Astrocyte of the spinal cord (primary cell): Measurements from ENCODE around the gene GRIFIN.

Experiments used
- DNase-seq: peaks from one replicate; pipeline ENCODE4 v3.0.0; 2011; ENCODE audit warnings: low read depth, low spot score
- H3K4me3 ChIP-seq: 2 replicates; pipeline ENCODE4 v1.5.1; 2011; ENCODE audit warnings: low read depth, mild to moderate bottlenecking, low read length, moderate library complexity
- CTCF ChIP-seq: IDR thresholded peaks from 2 replicates; pipeline ENCODE4 v1.5.1; 2012; ENCODE audit warnings: low read depth, mild to moderate bottlenecking, low read length, inconsistent platforms
- in situ Hi-C: cut with HindIII; loops from 2 replicates; pipeline ENCODE4 v1.10.0; 2017; ENCODE audit warnings: low sequenced_read_pairs

The GRIFIN gene

GRCh38 chr7:2512713-2513112 is 36.5 kb upstream of the GRIFIN start:
- H3K4me3 ChIP-seq, result no peak overlapping the region
- DNase-seq, result no peak
- in situ Hi-C loops, result no loop called here
- no peak for TF ChIP-seq CTCF

GRCh38 chr7:2512179-2512661 is 36.0 kb upstream of the GRIFIN start:
- DNase-seq, result no peak
- no peak overlapping the region for H3K4me3 ChIP-seq
- no peak for TF ChIP-seq CTCF

GRCh38 chr7:2511769-2512168 is 35.6 kb upstream of the GRIFIN start:
- TF ChIP-seq CTCF, result no peak
- DNase-seq, result no peak
- in situ Hi-C loops, result no loop called here
- H3K4me3 ChIP-seq, result no peak overlapping the region

More at GRCh38 chr7:2512179-2512661, 36.0 kb upstream of the GRIFIN start:
- in situ Hi-C loops, result no loop called here

- no peak for DNase-seq
- no peak overlapping the region for H3K4me3 ChIP-seq
- in situ Hi-C loops, result no loop called here
- TF ChIP-seq CTCF, result no peak
These were observed 34.9 kb upstream of the GRIFIN start for GRCh38 chr7:2510909-2511768.

GRCh38 chr7:2510130-2510776 is 34.1 kb upstream of the GRIFIN start:
- in situ Hi-C loops, result no loop called here
- H3K4me3 ChIP-seq, result no peak overlapping the region
- TF ChIP-seq CTCF, result no peak
- no peak for DNase-seq

GRCh38 chr7:2509298-2509906 is 33.2 kb upstream of the GRIFIN start:
- no peak for DNase-seq
- in situ Hi-C loops, result no loop called here
- TF ChIP-seq CTCF, result no peak
- H3K4me3 ChIP-seq, result no peak overlapping the region
